HG02885 (cell line): ENCODE measurements around the gene KLHDC8A.
"Not testable (repeated sequence)": the region's sequence is repeated elsewhere in the genome, so short reads cannot be mapped to it uniquely, and the experiment has no call there.

Source experiments
- ATAC-seq: cut with Tn5 transposase; IDR thresholded peaks from one replicate; pipeline ENCODE4 v1.9.1; 2021; ENCODE audit warnings: mild to moderate bottlenecking; ENCODE audit not compliant: unreplicated experiment, poor library complexity

Gene KLHDC8A, protein sequence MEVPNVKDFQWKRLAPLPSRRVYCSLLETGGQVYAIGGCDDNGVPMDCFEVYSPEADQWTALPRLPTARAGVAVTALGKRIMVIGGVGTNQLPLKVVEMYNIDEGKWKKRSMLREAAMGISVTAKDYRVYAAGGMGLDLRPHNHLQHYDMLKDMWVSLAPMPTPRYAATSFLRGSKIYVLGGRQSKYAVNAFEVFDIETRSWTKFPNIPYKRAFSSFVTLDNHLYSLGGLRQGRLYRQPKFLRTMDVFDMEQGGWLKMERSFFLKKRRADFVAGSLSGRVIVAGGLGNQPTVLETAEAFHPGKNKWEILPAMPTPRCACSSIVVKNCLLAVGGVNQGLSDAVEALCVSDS

DNA sequence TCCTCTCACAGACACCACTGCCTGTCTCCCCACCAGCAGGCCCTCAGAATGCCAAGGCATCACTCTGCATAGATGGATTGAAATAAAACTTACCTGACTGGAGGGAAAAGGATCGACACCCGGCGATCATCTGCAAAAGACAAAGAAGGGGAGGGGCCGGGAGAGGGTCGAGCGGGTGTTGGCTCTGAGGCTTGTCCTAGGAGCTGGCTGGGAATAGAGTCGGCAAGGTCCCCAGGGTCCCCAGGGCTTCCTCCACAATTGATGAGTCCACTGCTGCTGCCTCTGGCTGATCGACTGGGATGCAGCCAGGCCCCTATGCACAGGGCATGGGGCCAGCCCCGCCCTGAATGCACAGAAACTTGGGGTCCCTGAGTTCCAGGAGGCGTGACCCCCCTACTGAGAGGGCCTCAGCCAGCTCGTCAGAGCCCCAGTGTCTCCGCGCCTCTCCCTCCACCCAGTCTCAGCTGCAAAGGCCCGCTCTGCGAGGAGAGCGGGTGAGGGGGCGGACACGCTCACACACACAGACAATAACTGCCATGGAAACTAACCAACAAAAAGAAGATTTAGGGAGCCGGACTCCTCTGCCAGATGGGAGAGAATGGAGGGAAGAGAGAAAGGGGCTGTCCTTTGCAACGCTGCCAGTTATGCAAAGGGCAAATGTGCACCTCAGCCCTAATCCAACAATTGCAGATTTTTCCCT is at the start of gene KLHDC8A:
Gene KLHDC8A (minus strand): TSS at position 483 of the 700 bp plus-strand sequence. CDS start 13,318 bp downstream, outside the sequence.
- no peak for ATAC-seq

DNA sequence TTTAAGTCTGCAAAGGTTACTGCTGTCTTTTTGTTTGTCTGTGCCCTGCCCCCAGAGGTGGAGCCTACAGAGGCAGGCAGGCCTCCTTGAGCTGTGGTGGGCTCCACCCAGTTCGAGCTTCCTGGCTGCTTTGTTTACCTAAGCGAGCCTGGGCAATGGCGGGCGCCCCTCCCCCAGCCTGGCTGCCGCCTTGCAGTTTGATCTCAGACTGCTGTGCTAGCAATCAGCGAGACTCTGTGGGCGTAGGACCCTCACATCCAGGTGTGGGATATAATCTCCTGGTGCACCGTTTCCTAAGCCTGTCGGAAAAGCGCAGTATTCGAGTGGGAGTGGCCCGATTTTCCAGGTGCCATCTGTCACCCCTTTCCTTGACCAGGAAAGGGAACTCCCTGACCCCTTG is 49.5 kb upstream of the KLHDC8A start:
- not testable (repeated sequence) for ATAC-seq

DNA sequence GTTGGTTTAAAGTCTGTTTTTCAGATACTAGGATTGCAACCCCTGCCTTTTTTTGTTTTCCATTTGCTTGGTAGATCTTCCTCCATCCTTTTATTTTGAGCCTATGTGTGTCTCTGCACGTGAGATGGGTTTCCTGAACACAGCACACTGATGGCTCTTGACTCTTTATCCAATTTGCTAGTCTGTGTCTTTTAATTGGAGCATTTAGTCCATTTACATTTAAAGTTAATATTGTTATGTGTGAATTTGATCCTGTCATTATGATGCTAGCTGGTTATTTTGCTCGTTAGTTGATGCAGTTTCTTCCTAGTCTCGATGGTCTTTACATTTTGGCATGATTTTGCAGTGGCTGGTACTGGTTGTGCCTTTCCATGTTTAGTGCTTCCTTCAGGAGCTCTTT is 47.8 kb upstream of the KLHDC8A start:
- ATAC-seq: not testable (repeated sequence)

DNA sequence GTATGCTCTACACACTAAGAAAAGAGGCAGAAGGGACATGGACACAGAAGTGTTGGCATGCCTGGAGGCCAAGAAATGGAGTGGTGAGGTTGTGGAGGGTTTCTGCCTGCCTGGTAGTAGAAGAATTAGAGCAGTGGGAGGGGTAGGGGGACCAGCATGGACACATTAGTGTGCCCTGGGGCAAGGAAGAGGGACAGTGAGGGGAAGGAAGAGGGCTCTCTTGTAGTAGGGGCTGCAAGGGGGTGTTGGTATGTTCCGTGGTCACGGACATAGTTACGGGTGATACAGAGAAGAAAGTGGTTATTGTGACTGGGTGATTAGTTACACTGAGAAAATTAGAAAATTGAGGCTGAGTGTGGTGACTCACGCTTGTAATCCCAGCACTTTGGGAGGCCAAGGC is 41.9 kb upstream of the KLHDC8A start:
- ATAC-seq: no peak

DNA sequence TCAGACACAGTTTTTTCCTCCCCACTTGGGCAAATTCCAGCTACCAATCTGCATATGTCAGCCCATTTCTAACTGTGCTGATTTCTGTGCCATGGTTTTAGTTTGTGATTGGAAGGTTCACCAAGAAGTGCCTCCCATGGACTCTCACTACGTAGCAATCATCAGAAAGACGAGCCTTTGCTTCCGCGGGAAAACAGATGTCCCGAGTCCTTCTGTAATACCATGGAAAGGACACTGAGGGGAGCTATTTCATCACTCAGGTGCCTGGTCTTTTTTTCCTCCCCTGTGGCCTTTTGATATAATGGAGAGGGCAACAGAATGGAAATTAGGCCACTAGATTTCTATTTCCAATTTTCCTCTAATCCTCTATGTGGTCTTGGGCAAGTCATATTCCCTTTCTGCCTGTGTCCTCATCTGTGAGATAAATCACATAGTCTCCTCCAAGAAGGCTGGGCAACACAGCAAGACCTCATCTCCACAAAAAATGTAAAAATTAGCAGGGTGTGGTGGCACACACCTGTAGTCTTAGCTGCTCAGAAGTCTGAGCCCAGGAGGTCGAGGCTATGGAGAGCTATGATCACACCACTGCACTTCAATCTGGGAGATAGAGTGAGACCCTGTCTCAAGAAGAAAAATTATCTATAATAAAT is 40.4 kb upstream of the KLHDC8A start:
- ATAC-seq: no peak

DNA sequence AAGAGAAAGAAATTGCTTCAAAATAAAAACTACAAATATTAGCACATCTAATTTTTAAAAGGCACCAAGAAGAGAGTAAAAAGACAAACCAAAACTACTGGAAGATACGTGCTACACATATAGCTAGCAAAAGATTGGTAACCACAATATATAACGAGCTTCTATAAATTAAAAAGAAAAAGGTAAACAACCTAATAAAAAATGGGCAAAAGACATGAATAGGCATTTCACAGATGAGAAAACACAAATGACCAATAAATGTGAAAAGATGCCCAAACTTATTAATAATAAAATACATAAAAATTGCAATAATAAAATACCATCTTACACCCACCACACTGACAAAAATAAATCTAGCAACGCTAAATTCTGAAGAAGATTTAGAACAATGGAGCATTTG is 38.9 kb upstream of the KLHDC8A start:
- ATAC-seq: no peak

DNA sequence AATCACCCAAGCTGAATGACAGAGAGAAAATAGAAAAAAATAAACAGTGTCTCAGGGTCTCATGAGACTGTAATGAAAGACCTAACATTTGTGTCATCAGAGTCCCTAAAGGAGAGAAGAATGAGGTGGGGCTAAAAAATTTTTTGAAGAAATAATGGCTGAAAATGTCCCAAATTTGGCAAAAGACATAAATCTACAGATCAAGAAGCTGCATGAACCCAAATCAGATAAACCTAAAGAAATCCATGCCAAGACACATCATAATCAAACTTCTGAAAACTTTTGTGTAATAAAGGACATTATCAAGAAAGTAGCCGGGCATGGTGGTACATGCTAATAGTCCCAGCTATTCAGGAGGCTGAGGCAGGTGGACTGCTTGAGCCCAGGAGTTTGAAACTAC is 35.9 kb upstream of the KLHDC8A start:
- ATAC-seq: no peak

DNA sequence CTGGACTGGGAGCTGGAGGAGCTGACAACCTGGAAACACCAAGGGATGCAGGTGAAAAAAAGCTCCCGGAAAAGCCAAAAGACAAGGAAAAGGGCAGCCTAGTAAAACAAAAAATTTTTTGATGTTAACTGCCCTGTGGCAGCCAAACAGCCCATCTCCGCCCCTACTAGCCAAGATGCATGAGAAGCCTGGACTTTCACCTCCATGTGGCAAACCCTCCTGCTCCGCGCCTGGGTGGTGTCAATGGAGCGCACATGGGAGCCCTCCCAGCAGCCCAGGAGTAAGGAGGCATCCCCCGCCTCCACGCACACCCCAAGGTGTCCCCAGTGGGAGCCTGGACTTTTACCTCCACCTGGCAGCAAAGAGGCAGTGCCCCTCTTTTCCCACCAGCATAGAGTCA is 34.7 kb upstream of the KLHDC8A start:
- no peak for ATAC-seq

DNA sequence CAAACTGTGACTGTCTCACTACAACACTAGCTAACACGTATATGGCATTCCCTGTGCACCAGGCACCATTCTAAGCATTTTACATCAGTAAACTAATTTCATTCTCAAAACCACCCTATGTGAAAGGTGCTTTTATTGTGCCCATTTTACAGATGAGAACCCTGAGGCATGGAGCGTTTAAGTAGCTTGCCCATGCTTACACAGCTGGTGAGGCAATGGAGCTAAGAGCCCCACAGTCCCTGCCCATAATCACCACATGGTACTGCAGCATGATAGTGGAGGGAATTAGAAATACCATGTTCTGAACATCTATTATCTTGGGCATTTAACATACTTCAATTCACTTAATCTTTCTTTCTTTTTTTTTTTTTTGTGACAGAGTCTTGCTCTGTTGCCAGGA is 31.1 kb upstream of the KLHDC8A start:
- ATAC-seq: no peak

DNA sequence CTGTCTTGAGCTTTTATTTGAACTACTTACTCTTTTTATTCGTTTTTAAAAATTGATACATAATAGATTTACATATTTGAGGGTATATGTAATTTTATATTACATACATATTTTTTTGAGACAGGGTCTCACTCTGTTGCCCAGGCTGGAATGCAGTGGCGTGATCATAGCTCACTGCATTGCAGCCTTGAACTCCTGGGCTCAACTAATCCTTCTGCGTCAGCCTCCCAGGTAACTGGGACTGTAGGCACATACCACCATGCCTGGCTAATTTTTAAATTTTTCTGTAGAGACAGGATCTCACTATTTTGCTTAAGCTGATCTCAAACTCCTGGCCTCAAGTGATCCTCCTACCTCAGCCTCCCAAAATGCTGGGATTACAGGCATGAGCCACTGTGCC is 26.3 kb upstream of the KLHDC8A start:
- ATAC-seq: not testable (repeated sequence)

DNA sequence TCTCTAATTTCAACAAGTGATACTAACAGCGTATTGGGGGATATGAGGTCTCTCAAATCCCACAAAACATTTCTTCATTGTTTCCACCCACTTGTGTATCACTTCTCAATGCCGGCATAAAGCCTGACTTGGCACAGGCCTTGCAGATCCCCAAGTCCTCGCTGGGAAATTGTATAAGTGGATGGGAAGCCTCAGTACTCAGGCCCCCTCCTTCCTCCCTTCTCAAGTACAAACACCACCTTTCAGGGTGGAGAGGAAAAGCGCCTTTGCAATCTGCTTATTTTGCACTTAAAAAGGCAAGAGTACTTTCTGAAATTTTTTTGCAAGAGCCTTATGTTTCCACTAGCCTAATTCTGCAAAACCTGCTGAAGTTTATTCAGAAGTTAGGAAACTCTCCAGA is 25.8 kb upstream of the KLHDC8A start:
- no peak for ATAC-seq

DNA sequence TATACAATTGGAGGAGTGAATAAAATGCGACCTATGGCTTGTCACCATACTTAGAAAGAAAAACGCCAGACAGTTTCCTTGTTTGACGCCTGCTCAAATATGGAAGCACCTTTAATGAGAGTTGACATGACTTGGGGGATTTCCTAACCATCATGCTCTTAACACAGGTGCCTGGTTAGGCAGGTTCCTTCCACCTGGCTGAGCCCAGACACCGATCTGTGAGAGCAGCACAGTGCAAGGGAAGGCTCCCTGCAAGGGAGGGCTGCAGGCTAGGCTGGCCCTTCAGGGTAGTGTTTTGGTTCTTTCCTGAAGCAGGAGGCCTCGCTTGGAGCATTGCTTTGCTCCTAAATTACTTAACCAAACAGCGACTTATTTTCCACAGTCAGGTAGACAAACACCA is 24.6 kb upstream of the KLHDC8A start:
- ATAC-seq: no peak

DNA sequence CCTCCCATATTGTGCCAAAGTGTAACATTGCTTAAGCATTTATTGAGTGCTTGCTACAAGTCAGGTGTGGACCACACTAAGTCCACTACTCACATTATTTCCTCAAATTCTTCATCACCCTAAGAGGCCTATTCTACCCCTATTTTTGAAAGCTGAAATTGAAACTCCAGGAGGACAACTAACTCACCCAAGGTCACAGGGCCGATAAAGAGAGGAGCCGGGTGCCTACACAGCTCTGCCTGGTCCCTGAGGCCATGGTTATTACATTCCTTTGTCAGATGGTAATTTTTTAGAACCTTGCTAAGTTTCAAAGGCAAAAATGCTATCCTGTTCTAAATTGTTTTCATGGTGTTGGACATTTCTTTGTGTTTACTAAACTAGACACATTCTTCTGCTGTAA is 24.2 kb upstream of the KLHDC8A start:
- no peak for ATAC-seq

DNA sequence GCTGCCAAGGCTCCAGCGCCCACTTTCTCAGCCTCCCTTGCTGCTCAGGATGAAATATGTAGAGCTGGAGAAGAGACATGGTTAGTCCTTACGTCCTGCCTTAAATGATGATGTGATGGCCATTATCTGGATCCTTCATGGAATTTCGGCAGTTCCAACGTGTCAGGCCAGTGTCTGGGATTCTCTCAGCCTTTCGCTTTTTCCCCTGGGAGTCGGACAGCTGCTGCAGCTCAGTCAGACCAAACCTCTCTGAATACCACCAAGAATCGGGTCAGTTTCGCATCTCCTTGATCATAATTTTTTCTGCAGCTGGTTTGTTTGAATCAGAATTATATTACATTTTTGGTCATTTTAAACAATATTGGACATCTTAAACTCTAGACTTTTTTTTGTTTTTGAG is 22.3 kb upstream of the KLHDC8A start:
- ATAC-seq: no peak

DNA sequence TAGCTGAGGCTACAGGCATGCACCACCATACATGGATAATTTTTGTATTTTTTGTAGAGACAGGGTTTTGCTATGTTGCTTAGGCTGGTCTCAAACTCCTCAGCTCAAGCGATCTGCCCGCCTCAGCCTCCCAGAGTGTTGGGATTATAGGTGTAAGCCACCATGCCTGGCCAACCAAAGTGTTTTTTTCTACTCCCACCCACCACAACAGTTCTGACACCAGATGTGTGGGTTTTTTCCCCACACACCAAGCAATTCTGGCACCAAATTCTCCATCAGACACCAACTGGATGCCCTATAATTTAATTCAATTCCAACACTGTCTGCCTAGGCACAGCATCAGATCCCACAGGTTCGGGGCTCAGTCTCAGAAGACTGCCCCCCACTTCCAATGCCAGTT is 20.6 kb upstream of the KLHDC8A start:
- ATAC-seq: no peak

DNA sequence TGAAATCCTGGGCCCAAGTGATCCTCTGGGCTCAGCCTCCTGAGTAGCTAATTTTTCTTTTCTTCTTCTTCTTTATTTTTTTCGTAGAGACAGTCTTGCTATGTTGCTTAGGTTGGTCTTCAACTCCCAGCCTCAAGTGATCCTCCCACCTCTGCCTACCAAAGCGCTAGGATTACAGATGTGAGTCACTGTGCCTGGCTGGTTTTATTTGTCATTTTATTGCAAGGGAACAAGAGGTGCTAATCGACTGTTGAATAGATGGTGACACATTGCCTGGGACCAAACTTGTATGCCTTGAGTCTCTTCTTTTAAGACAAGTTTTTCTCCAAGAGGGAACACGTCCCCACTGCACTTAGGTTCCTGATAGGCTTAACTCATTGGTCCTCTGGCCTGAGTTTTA is 20.0 kb upstream of the KLHDC8A start:
- no peak for ATAC-seq

DNA sequence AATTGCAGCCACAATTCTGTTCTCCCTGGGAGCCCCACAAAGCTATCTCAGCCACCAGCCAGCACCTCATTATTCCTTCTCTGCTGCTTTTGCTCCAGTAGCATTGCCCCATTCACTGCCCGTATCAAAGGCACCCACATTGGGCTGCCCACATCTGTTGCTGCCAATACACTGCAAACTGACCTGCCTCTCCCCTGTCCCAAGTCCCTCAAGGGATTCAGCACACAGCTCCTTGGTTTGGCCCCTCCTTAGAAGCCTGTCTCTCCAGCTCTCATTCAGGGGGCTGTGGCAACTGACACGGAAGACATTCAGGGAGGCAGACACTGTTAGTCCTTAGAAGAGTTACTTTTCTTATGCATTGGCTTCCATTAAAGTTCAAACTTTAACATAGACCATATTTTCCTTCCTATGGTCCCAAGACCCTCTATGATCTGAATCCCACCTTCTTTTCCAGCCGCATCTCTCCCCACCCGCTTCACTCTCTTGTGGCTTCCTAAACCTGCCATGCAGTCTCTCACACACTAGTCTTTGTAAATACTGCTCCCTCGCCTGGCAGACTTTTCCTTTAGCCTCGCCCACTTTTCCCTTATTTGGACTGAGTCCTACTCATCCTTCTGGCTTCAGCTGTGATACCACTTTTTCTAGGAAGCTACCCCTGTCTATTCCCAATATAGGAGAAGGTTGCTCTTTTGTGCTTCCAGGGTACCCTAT is 19.3 kb upstream of the KLHDC8A start:
- no peak for ATAC-seq

DNA sequence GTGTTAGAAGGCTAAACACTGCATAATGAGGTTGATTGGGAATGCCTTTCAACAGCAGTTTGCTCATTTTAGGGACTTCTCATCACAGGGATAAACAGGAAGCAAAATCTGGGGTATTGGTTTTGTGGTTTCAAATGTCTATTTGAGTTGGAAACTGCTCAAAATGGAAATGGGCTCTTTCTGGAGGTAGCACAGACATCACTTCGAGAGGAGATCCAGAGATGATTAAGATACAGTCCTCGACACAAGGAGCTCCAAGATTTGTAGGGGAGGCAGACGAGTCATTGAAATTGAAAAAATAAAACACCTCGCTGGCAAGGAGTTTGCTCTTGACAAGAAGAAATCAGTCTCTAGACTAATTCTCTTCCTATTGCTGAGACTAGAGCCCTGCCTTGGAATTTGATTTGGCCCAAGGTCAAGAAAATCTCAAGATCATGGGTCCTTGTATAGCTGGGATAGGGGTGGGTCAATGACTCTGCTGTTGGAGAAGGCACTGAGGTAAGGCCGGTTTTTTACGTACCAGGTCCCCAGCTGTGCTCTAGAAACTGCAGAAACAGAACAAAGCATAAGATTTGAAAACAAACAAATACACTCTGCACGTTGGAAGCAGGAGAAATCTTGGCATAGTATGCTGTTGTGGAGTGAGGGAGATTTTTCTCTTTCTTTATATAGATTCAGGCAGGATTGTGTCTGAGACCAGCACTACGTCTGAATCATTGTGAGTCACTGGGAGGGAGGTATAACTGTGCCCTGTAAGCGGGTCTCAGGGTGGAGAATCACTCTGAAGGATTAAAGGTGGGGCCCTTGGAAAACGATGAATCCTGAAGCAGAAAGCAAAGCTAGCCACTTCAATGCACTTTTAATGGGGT is 17.7 kb upstream of the KLHDC8A start:
- no peak for ATAC-seq

DNA sequence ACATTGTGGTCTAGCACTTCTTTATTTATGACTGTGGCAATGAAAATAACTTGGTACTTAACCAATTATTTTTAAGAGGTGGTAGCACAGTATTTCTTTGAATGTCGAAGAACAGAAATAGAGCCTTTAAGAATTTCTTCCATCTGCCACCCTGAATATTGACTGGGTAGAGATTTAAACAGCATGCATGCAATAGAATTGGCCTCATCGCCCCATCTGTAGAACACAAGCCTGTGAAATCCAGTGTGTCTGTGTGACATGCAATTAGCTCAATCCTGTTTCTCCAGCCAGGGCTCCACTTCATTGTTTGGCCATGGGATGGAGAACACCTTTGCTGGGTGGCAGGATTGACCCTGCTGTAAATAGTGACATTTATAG is 17.1 kb upstream of the KLHDC8A start:
- no peak for ATAC-seq
